H1 (cell line): ENCODE results near the gene P2RY14. TPM values are rescaled to one million over a fixed set of nuclear protein-coding genes. Genes with fewer than 3 reads are reported as not detected.
A peak's percentile ranks its signal among the peaks of the same experiment; 100 is the strongest.

ENCODE experiments used
- CTCF ChIA-PET: fragments of 300-600 bp; sonication (Branson Sonifier 250); formaldehyde crosslinking; loops from one replicate; lab custom pipeline; 2021; ENCODE audit not compliant: partially characterized antibody; lab: Charles Lee
- POLR2A ChIA-PET: fragments of 300-600 bp; sonication (Branson Sonifier 250); formaldehyde crosslinking; loops from one replicate; lab custom pipeline; 2021; ENCODE audit warnings: inconsistent platforms; ENCODE audit not compliant: partially characterized antibody; lab: Charles Lee
- DNase-seq, 2 experiments: peaks; one replicate each; pipeline versions ENCODE4 v3.0.0 to v3.0.0-alpha.2; 2010 to 2022; ENCODE audit warnings: low spot score in 2 of 2, low read depth in 1 of 2, mixed read lengths in 1 of 2
- FAIRE-seq: peaks from 2 replicates; lab custom pipeline; 2011; peaks lifted over from hg19 to GRCh38; lab: Jason Lieb, UNC
- H2AFZ ChIP-seq: 2 replicates; pipeline ENCODE4 v1.8.1; 2012; ENCODE audit warnings: low read length, inconsistent platforms
- H2AK5ac ChIP-seq: 2 replicates; pipeline ENCODE4 v1.6.1; 2013; ENCODE audit warnings: low read depth, low read length
- H2BK120ac ChIP-seq: replicated peaks from 2 replicates; pipeline ENCODE3; 2013; ENCODE audit warnings: low read depth, low read length, inconsistent platforms
- H2BK12ac ChIP-seq: 2 replicates; pipeline ENCODE4 v1.6.1; 2013; ENCODE audit warnings: low read depth, low read length
- H2BK15ac ChIP-seq: 2 replicates; pipeline ENCODE4 v1.6.1; 2013; ENCODE audit warnings: low read length
- H2BK20ac ChIP-seq: 2 replicates; pipeline ENCODE4 v1.6.1; 2013; ENCODE audit warnings: low read length
- H2BK5ac ChIP-seq: 2 replicates; pipeline ENCODE4 v1.6.1; 2013; ENCODE audit warnings: low read depth, low read length
- H3K14ac ChIP-seq: 2 replicates; pipeline ENCODE4 v1.6.1; 2013; ENCODE audit warnings: inconsistent platforms; ENCODE audit not compliant: insufficient read length
- H3K18ac ChIP-seq: 2 replicates; pipeline ENCODE4 v1.6.1; 2013; ENCODE audit warnings: low read length; ENCODE audit errors: extremely low read depth
- H3K23ac ChIP-seq: 2 replicates; pipeline ENCODE4 v1.6.1; 2013; ENCODE audit warnings: inconsistent platforms; ENCODE audit not compliant: insufficient read length
- H3K23me2 ChIP-seq: 2 replicates; pipeline ENCODE4 v1.6.1; 2013; ENCODE audit warnings: low read depth, low read length
- H3K27ac ChIP-seq: 2 replicates; pipeline ENCODE4 v1.6.1; 2011; ENCODE audit warnings: low read depth, low read length, inconsistent platforms
- H3K27me3 ChIP-seq, 4 experiments: replicated peaks in 1 of 4; 1 replicate in 1 of 4; 2 replicates in 3 of 4; pipeline versions ENCODE4 v1.6.1 to v1.8.1; 2011 to 2013; ENCODE audit warnings: low read length in 3 of 4, mild to moderate bottlenecking in 3 of 4, inconsistent platforms in 2 of 4, mixed read lengths in 2 of 4, moderate library complexity in 1 of 4; ENCODE audit not compliant: control insufficient read depth in 3 of 4, insufficient read depth in 3 of 4; ENCODE audit errors: extremely low read depth in 1 of 4
- H3K36me3 ChIP-seq, 4 experiments: 2 replicates each; pipeline versions ENCODE4 v1.6.1 to v1.8.1; 2011 to 2013; ENCODE audit warnings: mild to moderate bottlenecking in 4 of 4, low read length in 3 of 4, moderate library complexity in 2 of 4, control low read depth in 1 of 4, inconsistent platforms in 1 of 4; ENCODE audit not compliant: insufficient read depth in 4 of 4, control insufficient read depth in 2 of 4
- H3K4ac ChIP-seq: replicated peaks from 2 replicates; pipeline ENCODE3; 2013; ENCODE audit warnings: low read length, low read depth, mixed read lengths, inconsistent platforms; ENCODE audit not compliant: insufficient read length
- H3K4me1 ChIP-seq, 4 experiments: replicated peaks in 1 of 4; 1 replicate in 1 of 4; 2 replicates in 3 of 4; pipeline versions ENCODE4 v1.6.1 to v1.8.1; 2011 to 2013; ENCODE audit warnings: low read length in 3 of 4, inconsistent platforms in 2 of 4, mixed read lengths in 1 of 4; ENCODE audit not compliant: insufficient read depth in 4 of 4, control insufficient read depth in 3 of 4
- H3K4me2 ChIP-seq, 2 experiments: 2 replicates each; pipeline versions ENCODE4 v1.6.1 to v1.8.1; 2011 to 2013; ENCODE audit warnings: low read depth in 2 of 2, low read length in 2 of 2, control low read depth in 1 of 2, inconsistent platforms in 1 of 2, mild to moderate bottlenecking in 1 of 2; ENCODE audit not compliant: insufficient read depth in 1 of 2
- H3K4me3 ChIP-seq, 4 experiments: fragments of 200-600, 300-600 bp in 1 of 4; sonication (generic), shearing (Covaris generic), sonication (Bioruptor Twin) in 1 of 4; 2 replicates each; pipeline versions ENCODE4 v1.5.1 to v1.8.1; 2011 to 2016; ENCODE audit warnings: low read length in 4 of 4, low read depth in 3 of 4, control low read depth in 2 of 4, inconsistent platforms in 2 of 4, mild to moderate bottlenecking in 2 of 4, mixed read lengths in 1 of 4, moderate library complexity in 1 of 4; ENCODE audit not compliant: insufficient read depth in 2 of 4; ENCODE audit errors: extremely low read depth in 1 of 4
- H3K56ac ChIP-seq: replicated peaks from 2 replicates; pipeline ENCODE3; 2013; ENCODE audit warnings: low read depth, mild to moderate bottlenecking, mixed read lengths, low read length, inconsistent platforms; ENCODE audit not compliant: insufficient read length
- H3K79me1 ChIP-seq: 2 replicates; pipeline ENCODE4 v1.6.1; 2013; ENCODE audit warnings: low read depth, low read length, control low read depth
- H3K79me2 ChIP-seq, 2 experiments: 2 replicates each; pipeline versions ENCODE4 v1.6.1 to v1.8.1; 2012 to 2013; ENCODE audit warnings: low read length in 2 of 2, mild to moderate bottlenecking in 2 of 2, inconsistent platforms in 1 of 2; ENCODE audit not compliant: insufficient read depth in 2 of 2, control insufficient read depth in 1 of 2
- H3K9ac ChIP-seq, 4 experiments: replicated peaks in 1 of 4; 1 replicate in 1 of 4; 2 replicates in 3 of 4; pipeline versions ENCODE4 v1.6.1 to v1.8.1; 2011 to 2013; ENCODE audit warnings: low read depth in 3 of 4, low read length in 3 of 4, control low read depth in 2 of 4, mild to moderate bottlenecking in 2 of 4, moderate library complexity in 2 of 4, inconsistent platforms in 1 of 4; ENCODE audit errors: extremely low read depth in 1 of 4
- H3K9me3 ChIP-seq, 2 experiments: 2 replicates each; pipeline versions ENCODE4 v1.6.1 to v1.8.1; 2012 to 2013; ENCODE audit warnings: mild to moderate bottlenecking in 2 of 2, moderate library complexity in 2 of 2, control low read depth in 1 of 2, inconsistent platforms in 1 of 2, low read depth in 1 of 2, low read length in 1 of 2, mixed read lengths in 1 of 2; ENCODE audit not compliant: insufficient read depth in 2 of 2
- H4K20me1 ChIP-seq, 2 experiments: replicated peaks in 1 of 2; 2 replicates each; pipeline versions ENCODE3 to v1.8.1; 2011 to 2013; ENCODE audit warnings: inconsistent platforms in 2 of 2, low read length in 2 of 2, mild to moderate bottlenecking in 1 of 2; ENCODE audit not compliant: insufficient read depth in 2 of 2, control insufficient read depth in 1 of 2
- H4K5ac ChIP-seq: 2 replicates; pipeline ENCODE4 v1.6.1; 2013; ENCODE audit warnings: low read length, low read depth, mixed read lengths, inconsistent platforms; ENCODE audit not compliant: insufficient read length
- H4K8ac ChIP-seq: 2 replicates; pipeline ENCODE4 v1.8.0; 2013; ENCODE audit warnings: mild to moderate bottlenecking, moderate library complexity, low read length, inconsistent platforms; ENCODE audit not compliant: insufficient read depth; ENCODE audit errors: extremely low read depth
- H4K91ac ChIP-seq: replicated peaks from 2 replicates; pipeline ENCODE3; 2013; ENCODE audit warnings: low read length, mixed read lengths, inconsistent platforms; ENCODE audit not compliant: insufficient read length
- CBX5 ChIP-seq: fragments of 300-800, 300-1000 bp; sonication (generic); IDR thresholded peaks from 2 replicates; pipeline ENCODE4 v1.7.1; 2016; ENCODE audit warnings: antibody characterized with exemption, low read length, low read depth
- CHD2 ChIP-seq: IDR thresholded peaks from 2 replicates; pipeline ENCODE4 v1.6.1; 2012; ENCODE audit warnings: low read length, improper control_type of control experiment
- CREB1 ChIP-seq: IDR thresholded peaks from 2 replicates; pipeline ENCODE4 v1.6.1; 2012; ENCODE audit warnings: inconsistent platforms
- HDAC6 ChIP-seq: IDR thresholded peaks from one replicate; pipeline ENCODE4 v1.7.1; 2012; ENCODE audit warnings: low read depth, mild to moderate bottlenecking, inconsistent platforms, low read length, moderate library complexity
- JUND ChIP-seq: IDR thresholded peaks from 2 replicates; pipeline ENCODE4 v1.6.1; 2011; ENCODE audit warnings: mild to moderate bottlenecking, improper control_type of control experiment, low read length
- POLR2AphosphoS5 ChIP-seq: IDR thresholded peaks from 2 replicates; pipeline ENCODE4 v1.6.1; 2011; ENCODE audit warnings: low read depth, low read length
- SIX5 ChIP-seq: IDR thresholded peaks from 2 replicates; pipeline ENCODE4 v1.6.1; 2011; ENCODE audit warnings: mild to moderate bottlenecking, low read depth, low read length
- TAF7 ChIP-seq: optimal IDR thresholded peaks from 2 replicates; pipeline ENCODE3; 2011; ENCODE audit warnings: low read depth, mild to moderate bottlenecking, inconsistent platforms, low read length, moderate library complexity, borderline replicate concordance
- TBP ChIP-seq: IDR thresholded peaks from 2 replicates; pipeline ENCODE4 v1.6.1; 2011; ENCODE audit warnings: low read depth, low read length, improper control_type of control experiment
- WGBS, 2 experiments: shearing (Covaris generic) in 1 of 2; methylation state at CpG; one replicate each; pipeline versions ENCODE4 v1.1.6 to v1.1.7; 2013 to 2015; ENCODE audit warnings: low lambda C conversion rate in 2 of 2, mixed read lengths in 2 of 2, inconsistent platforms in 1 of 2, low coverage in 1 of 2, missing lambda C conversion rate in 1 of 2; ENCODE audit not compliant: insufficient replicate concordance in 2 of 2, insufficient coverage in 1 of 2, insufficient read length in 1 of 2; ENCODE audit errors: extremely low coverage in 1 of 2, missing lambda C conversion rate in 1 of 2; 5-methylcytosine and 5-hydroxymethylcytosine counted together
- polyA plus RNA-seq, 7 experiments: library from polyadenylated mRNA; depleted of rRNA in 3 of 7; stranded (reverse) in 5 of 7; unstranded in 2 of 7; fragments of >200 nt in 5 of 7; fragments of 200-250 nt in 2 of 7; gene quantifications; 1 replicate in 5 of 7; 2 replicates in 1 of 7; 4 replicates in 1 of 7; pipeline versions ENCODE4 v1.2.1 to v1.2.3, GENCODE V29; 2011 to 2013; ENCODE audit warnings: missing spikeins in 2 of 7, mixed read lengths in 2 of 7
- total RNA-seq: library from RNA; stranded (reverse); fragmentation: NEBNext Ultra II Directional; extraction: Animal tissue kit (Norgen Biotek cat#: 25700); gene quantifications from 2 replicates; pipeline ENCODE4 v1.2.1, GENCODE V29; 2021
- TF ChIP-seq, protein P1 (sequence below): IDR thresholded peaks from 2 replicates; pipeline ENCODE4 v1.6.1; 2012; ENCODE audit warnings: inconsistent platforms

Gene P2RY14
- total and polyA plus RNA-seq, 2 of the 8 experiments (the other 6 are each of a cell fraction or from before 2014, with no cell fraction given), result not detected

DNA sequence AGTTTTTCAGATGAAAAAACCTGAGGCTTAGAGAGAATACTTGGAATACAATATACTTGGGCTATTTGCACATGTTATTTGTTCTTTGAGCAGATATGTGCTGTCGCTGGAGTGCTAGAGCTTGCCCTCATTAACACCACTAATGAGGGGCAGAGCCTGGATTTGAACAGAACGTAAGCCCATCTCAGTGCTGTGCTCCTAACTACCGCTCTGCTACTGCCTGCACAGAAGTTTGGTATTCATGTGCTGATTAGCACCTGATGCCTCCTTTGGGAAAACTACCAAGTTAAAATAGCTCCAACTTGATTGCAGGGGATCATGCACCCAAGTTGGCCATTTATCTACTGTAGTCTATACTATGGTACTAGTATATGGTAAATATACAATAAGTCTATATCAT lies 34.6 kb upstream of the P2RY14 start:
- Histone ChIP-seq H3K56ac (no peak overlapping the region), H4K20me1 (no peaks in the 10 kb centered on the region), H2AK5ac (no peak overlapping the region), H2BK12ac (no peak overlapping the region), H2AFZ (no peak overlapping the region), H3K9me3 (no peaks in the 10 kb centered on the region), H4K5ac (no peak overlapping the region), H2BK120ac (no peak overlapping the region), H4K91ac (no peak overlapping the region), H3K14ac (no peak overlapping the region), H3K23me2 (no peaks in the 10 kb centered on the region), H3K27me3 (no peaks in the 10 kb centered on the region), H3K4ac (no peak overlapping the region), H3K27ac (no peak overlapping the region), H3K79me1 (no peaks in the 10 kb centered on the region), H3K18ac (no peak overlapping the region), H3K4me1 (peaks cover 2 to 14% (median 6%) of the 10 kb centered on the region in 4 experiments; a peak in 4 of 7 replicates), H2BK5ac (no peak overlapping the region), H2BK15ac (no peak overlapping the region), H3K9ac (no peak overlapping the region), H3K23ac (no peak overlapping the region), H4K8ac (no peak overlapping the region), H3K36me3 (no peaks in the 10 kb centered on the region), H3K4me2 (no peak overlapping the region), H3K79me2 (no peaks in the 10 kb centered on the region), H2BK20ac (peak overlapping the region; percentile 36; the same call in 1 of the 2 replicates), H3K4me3 (no peak overlapping the region)
- POLR2A ChIA-PET, result interaction anchor here (1.7 kb wide), 1 partner anchor 9 kb away, joined by 3 read pairs; no protein-coding TSS in a partner anchor
- no peak for TF ChIP-seq POLR2AphosphoS5
- TF ChIP-seq TAF7, result no peak
- no peak for TF ChIP-seq CREB1
- TF ChIP-seq TBP, result no peak
- TF ChIP-seq SIX5, result no peak
- TF ChIP-seq CHD2, result no peak
- TF ChIP-seq, protein P1, sequence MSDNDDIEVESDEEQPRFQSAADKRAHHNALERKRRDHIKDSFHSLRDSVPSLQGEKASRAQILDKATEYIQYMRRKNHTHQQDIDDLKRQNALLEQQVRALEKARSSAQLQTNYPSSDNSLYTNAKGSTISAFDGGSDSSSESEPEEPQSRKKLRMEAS, result no peak
- no peak for TF ChIP-seq CBX5
- TF ChIP-seq HDAC6, result no peak
- TF ChIP-seq JUND, result no peak
- DNase-seq (no peak), FAIRE-seq (no peak)
- CTCF ChIA-PET, result interaction anchor here (1.2 to 1.6 kb wide), 6 partner anchors 9 to 115 kb away, joined by 3 to 5 read pairs (median 3); no protein-coding TSS in a partner anchor
- 53% methylated on average over 3 of the region's 3 CpGs; no CpG with 5 or more reads in 1 of the 2 experiments for WGBS, 2 experiments
